Breast epithelium (tissue), 3 donors: Measurements from ENCODE around the gene TRIL.

Experiments used
- CTCF ChIP-seq, 3 donors: fragments of 450-650 bp; IDR thresholded peaks; one replicate each; pipeline ENCODE4 v1.5.1; 2016 to 2017; ENCODE audit warnings: antibody characterized with exemption in 3 of 3, mild to moderate bottlenecking in 3 of 3, moderate library complexity in 3 of 3
- POLR2A ChIP-seq: fragments of 450-650 bp; IDR thresholded peaks from one replicate; pipeline ENCODE4 v1.6.1; 2016; ENCODE audit warnings: antibody characterized with exemption, mild to moderate bottlenecking, moderate library complexity
- POLR2AphosphoS5 ChIP-seq, 3 donors: sonication (generic); formaldehyde crosslinking; IDR thresholded peaks; one replicate each; pipeline ENCODE4 v1.6.1; 2017; ENCODE audit warnings: antibody characterized with exemption in 3 of 3

GRCh38 chr7:28940741-28941384 lies 17.3 kb downstream of the TRIL start:
- TF ChIP-seq POLR2AphosphoS5 (IDR thresholded peaks at IDR 0.05) (no peak), CTCF (IDR thresholded peaks at IDR 0.05) (no peak), POLR2A (no peak)
